Measurements from ENCODE around the gene ENPP5.
"Not testable (repeated sequence)": the region's sequence is repeated elsewhere in the genome, so short reads cannot be mapped to it uniquely, and the experiment has no call there.

DNA sequence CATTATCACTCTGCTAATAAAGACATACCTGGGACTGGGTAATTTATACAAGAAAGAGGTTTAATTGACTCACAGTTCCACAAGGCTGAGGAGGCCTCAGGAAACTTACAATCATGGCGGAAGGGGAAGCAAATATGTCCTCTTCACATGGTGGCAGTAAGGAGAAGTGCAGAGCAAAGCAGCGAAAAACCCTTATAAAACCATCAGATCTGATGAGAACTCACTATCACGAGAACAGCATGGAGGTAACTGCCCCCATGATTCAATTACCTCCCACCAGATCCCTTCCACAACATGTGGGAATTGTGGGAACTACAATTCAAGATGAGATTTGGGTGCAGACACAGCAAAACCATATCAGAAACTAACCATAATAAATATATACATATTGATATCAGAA, 21.7 kb downstream of the ENPP5 start:
- TF ChIP-seq, protein P1, sequence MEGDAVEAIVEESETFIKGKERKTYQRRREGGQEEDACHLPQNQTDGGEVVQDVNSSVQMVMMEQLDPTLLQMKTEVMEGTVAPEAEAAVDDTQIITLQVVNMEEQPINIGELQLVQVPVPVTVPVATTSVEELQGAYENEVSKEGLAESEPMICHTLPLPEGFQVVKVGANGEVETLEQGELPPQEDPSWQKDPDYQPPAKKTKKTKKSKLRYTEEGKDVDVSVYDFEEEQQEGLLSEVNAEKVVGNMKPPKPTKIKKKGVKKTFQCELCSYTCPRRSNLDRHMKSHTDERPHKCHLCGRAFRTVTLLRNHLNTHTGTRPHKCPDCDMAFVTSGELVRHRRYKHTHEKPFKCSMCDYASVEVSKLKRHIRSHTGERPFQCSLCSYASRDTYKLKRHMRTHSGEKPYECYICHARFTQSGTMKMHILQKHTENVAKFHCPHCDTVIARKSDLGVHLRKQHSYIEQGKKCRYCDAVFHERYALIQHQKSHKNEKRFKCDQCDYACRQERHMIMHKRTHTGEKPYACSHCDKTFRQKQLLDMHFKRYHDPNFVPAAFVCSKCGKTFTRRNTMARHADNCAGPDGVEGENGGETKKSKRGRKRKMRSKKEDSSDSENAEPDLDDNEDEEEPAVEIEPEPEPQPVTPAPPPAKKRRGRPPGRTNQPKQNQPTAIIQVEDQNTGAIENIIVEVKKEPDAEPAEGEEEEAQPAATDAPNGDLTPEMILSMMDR (IDR thresholded peaks at IDR 0.05; ENCODE audit: insufficient read depth, low read depth, low read length) = not testable (repeated sequence)
- not testable (repeated sequence) for TF ChIP-seq EZH2 (IDR thresholded peaks at IDR 0.05; ENCODE audit: insufficient read depth, low read length)
